ENCODE data around the gene ATP8B3. TPM values are rescaled to one million over a fixed set of nuclear protein-coding genes. Genes with fewer than 3 reads are reported as not detected.

The ATP8B3 gene
- total RNA-seq, 1 donor from 2014 or later: 0.69 TPM

GRCh38 chr19:1790054-1790792, 21.9 kb downstream of the ATP8B3 start:
- no peaks in the 10 kb centered on the region for H3K4me1 Mint-ChIP-seq (ENCODE audit: unreplicated experiment)
- H3K4me3 Mint-ChIP-seq (ENCODE audit: unreplicated experiment): no peak overlapping the region
- peaks cover 8% of the 10 kb centered on the region for H3K27me3 Mint-ChIP-seq (ENCODE audit: unreplicated experiment)
- no peak for TF ChIP-seq CTCF (IDR thresholded peaks at IDR 0.05; ENCODE audit: unreplicated experiment)
- H3K27ac Mint-ChIP-seq (ENCODE audit: unreplicated experiment): no peak overlapping the region
- no peaks in the 10 kb centered on the region for H3K9me3 Mint-ChIP-seq (ENCODE audit: unreplicated experiment)
- H3K36me3 Mint-ChIP-seq (ENCODE audit: low read depth, unreplicated experiment): no peaks in the 10 kb centered on the region
- no peak for DNase-seq (ENCODE audit: low spot score)

- Mint-ChIP-seq H3K9me3 (ENCODE audit: unreplicated experiment) (no peaks in the 10 kb centered on the region), H3K27me3 (ENCODE audit: unreplicated experiment) (peaks cover 10% of the 10 kb centered on the region), H3K4me1 (ENCODE audit: unreplicated experiment) (no peaks in the 10 kb centered on the region), H3K4me3 (ENCODE audit: unreplicated experiment) (no peak overlapping the region), H3K36me3 (ENCODE audit: low read depth, unreplicated experiment) (no peaks in the 10 kb centered on the region), H3K27ac (ENCODE audit: unreplicated experiment) (no peak overlapping the region)
- no peak for DNase-seq (ENCODE audit: low spot score)
- no peak for TF ChIP-seq CTCF (IDR thresholded peaks at IDR 0.05; ENCODE audit: unreplicated experiment)
Measured at GRCh38 chr19:1789261-1790041, 22.6 kb downstream of the ATP8B3 start.

GRCh38 chr19:1787116-1787515, 25.0 kb downstream of the ATP8B3 start:
- Mint-ChIP-seq H3K4me3 (ENCODE audit: unreplicated experiment) (no peak overlapping the region), H3K27ac (ENCODE audit: unreplicated experiment) (no peak overlapping the region), H3K27me3 (ENCODE audit: unreplicated experiment) (peaks cover 11% of the 10 kb centered on the region), H3K36me3 (ENCODE audit: low read depth, unreplicated experiment) (no peaks in the 10 kb centered on the region), H3K9me3 (ENCODE audit: unreplicated experiment) (no peaks in the 10 kb centered on the region), H3K4me1 (ENCODE audit: unreplicated experiment) (no peaks in the 10 kb centered on the region)
- no peak for DNase-seq (ENCODE audit: low spot score)
- TF ChIP-seq CTCF (IDR thresholded peaks at IDR 0.05; ENCODE audit: unreplicated experiment): no peak

- no peak for DNase-seq (ENCODE audit: low spot score)
- H3K4me1 Mint-ChIP-seq (ENCODE audit: unreplicated experiment): no peaks in the 10 kb centered on the region
- no peak overlapping the region for H3K27ac Mint-ChIP-seq (ENCODE audit: unreplicated experiment)
- no peak for TF ChIP-seq CTCF (IDR thresholded peaks at IDR 0.05; ENCODE audit: unreplicated experiment)
- H3K36me3 Mint-ChIP-seq (ENCODE audit: low read depth, unreplicated experiment): no peaks in the 10 kb centered on the region
- H3K27me3 Mint-ChIP-seq (ENCODE audit: unreplicated experiment): peaks cover 11% of the 10 kb centered on the region
- no peaks in the 10 kb centered on the region for H3K9me3 Mint-ChIP-seq (ENCODE audit: unreplicated experiment)
- H3K4me3 Mint-ChIP-seq (ENCODE audit: unreplicated experiment): no peak overlapping the region
Measured at GRCh38 chr19:1786668-1787067, 25.4 kb downstream of the ATP8B3 start.

- no peak for TF ChIP-seq CTCF (IDR thresholded peaks at IDR 0.05; ENCODE audit: unreplicated experiment)
- no peak for DNase-seq (ENCODE audit: low spot score)
- Mint-ChIP-seq H3K27ac (ENCODE audit: unreplicated experiment) (no peak overlapping the region), H3K4me1 (ENCODE audit: unreplicated experiment) (no peaks in the 10 kb centered on the region), H3K36me3 (ENCODE audit: low read depth, unreplicated experiment) (no peaks in the 10 kb centered on the region), H3K4me3 (ENCODE audit: unreplicated experiment) (no peak overlapping the region), H3K9me3 (ENCODE audit: unreplicated experiment) (no peaks in the 10 kb centered on the region), H3K27me3 (ENCODE audit: unreplicated experiment) (peaks cover 11% of the 10 kb centered on the region)
Measured at GRCh38 chr19:1785310-1785709, 26.8 kb downstream of the ATP8B3 start.
